GM18520 (cell line): ENCODE results near the gene ABHD11.
"Not testable (repeated sequence)": the region's sequence is repeated elsewhere in the genome, so short reads cannot be mapped to it uniquely, and the experiment has no call there.

Experiments
- ATAC-seq: cut with Tn5 transposase; IDR thresholded peaks from one replicate; pipeline ENCODE4 v1.9.1; 2021; ENCODE audit not compliant: unreplicated experiment

The ABHD11 gene

DNA sequence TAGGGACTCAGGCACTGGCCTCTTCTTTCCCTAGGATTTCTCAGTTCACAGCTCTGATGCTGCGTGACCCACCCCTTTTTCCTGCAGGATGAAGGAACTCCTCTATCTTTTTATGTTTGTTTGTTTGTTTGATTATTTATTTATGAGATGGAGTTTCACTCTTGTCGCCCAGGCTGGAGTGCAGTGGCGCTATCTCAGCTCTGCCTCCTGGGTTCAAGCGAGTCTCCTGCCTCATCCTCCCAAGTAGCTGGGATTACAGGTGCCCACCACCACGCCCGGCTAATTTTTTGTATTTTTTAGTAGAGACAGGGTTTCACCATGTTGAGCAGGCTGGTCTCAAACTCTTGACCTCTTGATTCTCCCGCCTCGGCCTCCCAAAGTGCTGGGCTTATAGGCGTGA, 18.2 kb downstream of the ABHD11 start:
- not testable (repeated sequence) for ATAC-seq

DNA sequence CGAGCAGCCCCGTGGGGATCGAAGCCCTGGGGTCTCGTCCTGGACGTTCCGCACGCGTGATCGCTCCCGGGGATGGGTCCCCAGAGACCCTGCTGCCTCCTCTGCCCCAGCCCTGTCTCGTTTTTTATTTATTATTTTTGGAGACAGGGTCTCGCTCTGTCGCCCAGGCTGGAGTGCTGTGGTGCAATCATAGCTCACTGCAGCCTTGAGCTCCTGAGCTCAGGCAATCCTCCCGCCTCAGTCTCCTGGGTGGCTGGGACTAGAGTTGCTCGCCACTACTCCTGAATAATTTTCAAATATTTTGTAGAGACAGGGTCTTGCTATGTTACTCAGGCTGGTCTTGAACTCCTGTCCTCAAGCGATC, 18.8 kb downstream of the ABHD11 start:
- ATAC-seq = no peak

DNA sequence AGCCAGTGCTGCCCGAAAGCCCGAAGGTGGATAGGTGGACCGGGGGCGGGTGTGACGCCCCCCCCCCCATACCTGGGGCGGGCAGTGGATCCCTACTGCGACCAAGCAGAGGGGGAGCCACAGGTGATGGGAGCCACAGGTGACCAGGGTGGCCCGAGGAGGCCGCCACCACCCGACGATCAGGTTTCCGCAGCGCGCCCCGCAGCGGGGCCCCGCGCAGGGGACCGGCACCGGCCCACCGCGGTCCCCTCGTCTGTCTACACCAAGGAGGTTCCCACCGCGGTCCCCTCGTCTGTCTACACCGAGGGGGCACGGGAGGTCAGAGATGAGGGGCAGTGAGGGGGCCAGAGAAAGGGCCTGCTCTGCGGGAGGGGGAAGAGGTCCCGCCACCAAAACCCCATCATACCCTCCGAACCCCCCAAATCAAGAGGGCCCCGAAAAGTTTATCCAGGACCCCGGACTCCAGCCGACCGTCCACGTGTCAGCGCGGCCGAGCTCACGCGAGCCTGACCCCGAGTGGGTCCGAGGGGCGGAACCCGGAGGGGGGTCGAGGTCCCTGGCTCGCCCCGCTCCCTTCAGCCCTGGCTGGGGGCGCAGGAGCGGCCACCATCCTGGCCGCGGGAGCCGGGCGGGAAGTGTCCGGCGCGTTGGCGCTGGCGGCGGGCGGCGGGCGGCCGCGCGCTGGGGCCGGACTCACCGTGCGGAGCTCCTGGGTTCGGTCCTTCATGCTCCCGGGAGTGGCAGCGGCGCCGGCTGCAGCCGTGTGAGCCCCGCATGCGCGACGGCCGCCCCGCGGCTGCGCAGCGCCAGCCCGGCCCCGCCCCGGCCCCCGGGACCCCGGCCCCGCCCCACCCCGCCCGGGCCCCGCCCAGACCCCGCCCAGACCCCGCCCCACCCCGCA, 19.4 kb downstream of the ABHD11 start, which contains the start of gene STX1A:
STX1A (minus strand) TSS at position 765 of the 901 bp plus-strand sequence; CDS start at position 727, 38 bp downstream.
- ATAC-seq = no peak

DNA sequence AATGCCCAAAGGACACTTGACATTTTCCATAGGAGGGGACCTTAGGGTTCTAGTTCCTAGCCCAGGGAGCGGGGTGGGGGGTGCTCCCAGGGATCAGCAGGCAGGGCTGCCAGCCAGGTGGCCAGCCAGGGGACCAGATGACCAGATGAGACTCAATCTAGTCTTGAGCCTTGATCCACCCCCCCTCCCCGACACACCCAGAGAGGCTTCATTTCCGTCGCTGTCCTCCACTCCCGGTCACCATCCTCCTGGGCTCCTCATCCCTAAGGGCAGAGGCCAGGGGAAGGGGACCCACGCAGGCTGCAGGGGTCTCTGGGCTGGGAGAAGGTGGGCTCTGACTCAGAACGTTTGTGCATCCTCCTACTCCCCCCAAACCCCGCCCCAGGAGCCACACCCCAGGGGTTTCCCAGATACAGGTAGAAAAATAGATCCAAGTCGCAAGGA, 20.1 kb downstream of the ABHD11 start:
- ATAC-seq = no peak

DNA sequence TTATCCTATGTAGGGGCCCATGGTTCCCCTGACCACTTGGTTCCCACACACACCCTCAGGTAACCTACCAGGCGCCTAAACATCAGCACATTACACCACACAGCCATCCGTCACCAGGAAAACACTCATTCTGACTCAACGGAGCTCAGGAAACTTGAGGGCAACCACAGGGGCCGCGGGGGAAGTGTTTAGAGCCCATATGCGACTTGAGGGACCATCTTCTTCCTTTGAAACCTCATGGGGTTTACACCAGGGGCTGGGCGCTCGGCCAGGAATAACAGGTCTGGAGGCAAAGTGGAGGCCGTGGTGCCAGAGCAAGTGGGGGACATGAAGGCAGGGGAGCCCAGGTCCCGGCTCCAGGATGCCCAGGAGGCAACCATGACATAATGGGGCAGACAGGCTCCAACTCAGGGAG, 20.6 kb downstream of the ABHD11 start:
- no peak for ATAC-seq

DNA sequence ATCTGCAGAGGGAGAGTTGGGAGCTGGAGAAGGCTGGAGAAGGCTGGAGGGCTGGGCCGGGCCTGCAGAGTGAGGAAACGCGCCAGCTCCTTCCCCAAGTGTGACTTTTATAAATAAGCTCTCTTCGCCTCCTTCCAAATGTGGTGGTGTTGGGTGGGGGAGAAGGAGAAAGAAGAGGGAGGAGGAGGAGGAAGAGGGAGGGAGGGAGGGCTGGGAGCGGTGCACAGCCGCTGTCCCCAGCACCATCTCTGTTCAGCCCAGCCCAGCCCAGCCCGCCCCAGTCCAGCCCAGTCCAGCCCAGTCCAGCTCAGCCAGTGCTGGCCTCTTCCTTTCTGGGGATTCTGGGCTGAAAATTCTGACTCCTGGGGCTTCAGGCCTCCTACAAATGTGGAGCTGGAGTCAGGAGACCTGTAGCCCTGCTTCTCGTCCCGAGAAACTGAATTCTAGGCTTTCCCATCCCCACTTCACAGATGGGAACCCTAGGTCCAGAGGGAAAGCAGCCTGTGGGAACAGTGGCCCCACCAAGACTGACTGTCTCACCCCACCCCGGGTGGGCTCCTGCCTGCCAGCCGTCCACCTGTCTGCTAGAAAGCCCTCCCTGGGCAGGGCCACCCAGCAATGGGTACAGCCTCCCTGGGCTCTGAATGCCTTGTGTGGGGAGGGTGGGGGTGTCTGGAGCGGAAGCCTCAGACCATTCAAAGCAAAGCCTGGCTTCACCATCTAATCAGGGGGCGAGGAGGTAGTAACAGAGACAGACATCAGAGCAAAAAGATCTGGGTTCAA, 21.4 kb downstream of the ABHD11 start:
- ATAC-seq = no peak

DNA sequence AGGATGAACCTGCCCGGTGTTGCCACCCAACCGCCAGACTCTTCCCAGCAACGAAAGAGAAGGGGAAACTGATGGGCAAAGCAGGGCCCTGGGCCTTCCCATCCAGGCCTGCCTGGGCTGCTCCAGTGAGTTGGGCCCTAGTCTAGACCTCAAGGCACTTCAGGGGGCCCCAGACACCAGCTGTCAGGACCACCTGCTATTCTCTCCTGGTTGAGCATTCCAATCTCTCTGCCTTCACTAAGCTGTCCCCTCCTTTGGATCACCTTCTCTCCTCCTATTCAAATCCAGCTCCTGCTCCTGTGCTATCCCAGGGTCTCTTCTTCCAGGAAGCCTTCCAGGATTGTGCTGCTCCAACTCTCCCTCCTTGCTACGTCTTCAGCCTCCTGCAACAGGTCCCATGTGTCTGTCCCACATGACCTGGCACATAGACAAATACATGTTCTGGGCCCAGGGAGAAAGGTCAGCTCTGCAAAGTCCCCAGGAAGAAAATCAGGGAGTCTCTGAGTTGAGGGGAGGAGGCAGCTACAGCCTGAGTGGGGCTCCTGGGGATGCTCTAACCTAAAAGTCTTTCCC, 22.2 kb downstream of the ABHD11 start:
- ATAC-seq = no peak

DNA sequence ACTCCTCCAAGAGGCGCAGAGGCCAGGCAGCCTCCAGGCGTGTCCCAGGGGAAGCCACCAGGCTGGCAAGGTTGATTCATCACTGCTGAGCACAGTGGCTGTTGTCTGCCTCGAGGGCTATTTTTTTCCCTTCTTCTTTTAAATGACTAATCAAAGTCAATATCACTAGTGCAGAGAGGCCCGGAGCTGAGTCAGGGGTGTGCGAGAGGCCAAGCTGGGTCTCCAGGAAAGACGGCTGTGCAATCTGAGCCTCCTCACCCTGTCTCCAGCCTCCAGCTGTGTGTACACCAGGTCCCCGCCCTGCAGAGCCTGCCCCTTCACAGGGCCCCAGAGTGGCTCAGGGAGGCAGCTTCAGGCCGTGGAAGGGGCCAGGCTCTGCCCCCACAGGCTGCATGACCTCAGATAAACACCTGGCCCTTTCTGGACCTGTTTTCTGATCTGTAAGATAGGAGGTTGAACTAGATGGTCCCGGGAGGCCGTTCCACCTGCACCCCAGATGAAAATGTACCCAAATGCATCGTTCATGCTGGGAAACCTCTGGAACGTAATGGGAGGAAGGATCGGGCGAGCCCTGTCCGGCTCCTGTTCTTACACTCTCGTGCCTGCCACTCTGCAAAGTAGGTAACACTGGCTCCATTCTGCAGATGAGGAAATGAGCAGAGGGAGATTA, 22.8 kb downstream of the ABHD11 start:
- no peak for ATAC-seq

DNA sequence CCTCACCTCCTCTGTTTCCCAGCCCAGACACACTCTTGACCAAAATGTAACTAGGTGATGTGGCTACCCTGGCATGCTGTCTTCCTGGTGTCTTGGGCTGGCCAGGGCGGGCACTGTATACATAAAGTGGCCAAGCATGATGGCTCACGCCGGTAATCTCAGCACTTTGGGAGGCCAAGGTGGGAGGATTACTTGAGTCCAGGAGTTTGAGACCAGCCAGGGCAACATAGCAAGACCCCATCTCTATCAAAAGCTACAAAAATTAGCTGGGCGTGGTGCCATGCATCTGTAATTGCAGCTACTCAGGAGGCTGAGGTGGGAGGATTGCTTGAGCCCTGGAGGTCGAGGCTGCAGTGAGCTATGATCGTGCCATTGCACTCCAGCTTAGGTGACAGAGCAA, 25.3 kb downstream of the ABHD11 start:
- ATAC-seq = not testable (repeated sequence)

DNA sequence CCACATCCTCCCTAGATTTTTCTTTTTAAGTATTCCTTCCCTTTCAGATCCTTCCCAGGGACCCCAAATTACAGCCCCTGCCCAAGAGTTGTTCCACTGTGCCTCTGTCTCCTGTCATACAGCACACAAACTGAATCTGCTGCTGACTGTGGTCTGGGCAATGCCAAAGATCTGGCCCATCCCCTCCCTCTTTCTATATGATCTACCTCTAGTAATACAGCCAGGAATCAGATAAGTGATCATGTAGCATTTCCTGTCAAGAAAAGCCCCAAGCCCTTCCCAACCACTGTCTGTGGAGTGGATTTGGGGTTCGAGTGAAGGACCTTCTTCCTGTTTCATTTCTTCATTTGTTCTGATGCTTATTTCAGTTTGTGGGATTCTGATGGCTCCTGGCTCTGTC, 25.8 kb downstream of the ABHD11 start:
- ATAC-seq = no peak

DNA sequence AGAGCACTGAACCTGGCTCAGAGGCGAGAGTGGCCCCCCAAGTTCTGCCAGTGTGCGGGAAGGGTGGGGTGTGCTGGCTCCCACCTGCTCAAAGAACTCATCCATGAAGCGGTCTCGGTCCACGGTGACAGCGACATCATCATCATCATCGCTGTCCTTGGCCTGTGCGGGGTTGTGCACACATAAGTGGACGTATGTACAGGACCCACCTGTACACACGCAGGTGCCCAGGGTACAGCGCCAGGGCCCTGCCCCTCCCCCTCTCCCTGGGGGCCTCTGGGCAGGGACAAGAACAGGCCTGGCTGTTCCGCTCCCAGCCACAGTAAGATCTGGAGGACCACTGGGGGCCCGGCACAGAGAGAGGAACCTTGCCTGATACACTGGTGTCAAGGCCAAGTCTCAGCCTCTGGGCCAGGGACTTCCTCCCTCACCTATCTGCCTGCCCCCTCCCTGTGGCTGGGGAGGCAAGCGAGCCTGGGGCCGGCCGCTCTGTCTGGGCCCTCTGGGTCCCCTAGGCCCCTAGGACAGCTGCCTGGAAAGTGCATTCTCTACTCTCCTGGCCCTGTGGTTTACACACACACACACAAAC, 29.5 kb downstream of the ABHD11 start:
- no peak for ATAC-seq

DNA sequence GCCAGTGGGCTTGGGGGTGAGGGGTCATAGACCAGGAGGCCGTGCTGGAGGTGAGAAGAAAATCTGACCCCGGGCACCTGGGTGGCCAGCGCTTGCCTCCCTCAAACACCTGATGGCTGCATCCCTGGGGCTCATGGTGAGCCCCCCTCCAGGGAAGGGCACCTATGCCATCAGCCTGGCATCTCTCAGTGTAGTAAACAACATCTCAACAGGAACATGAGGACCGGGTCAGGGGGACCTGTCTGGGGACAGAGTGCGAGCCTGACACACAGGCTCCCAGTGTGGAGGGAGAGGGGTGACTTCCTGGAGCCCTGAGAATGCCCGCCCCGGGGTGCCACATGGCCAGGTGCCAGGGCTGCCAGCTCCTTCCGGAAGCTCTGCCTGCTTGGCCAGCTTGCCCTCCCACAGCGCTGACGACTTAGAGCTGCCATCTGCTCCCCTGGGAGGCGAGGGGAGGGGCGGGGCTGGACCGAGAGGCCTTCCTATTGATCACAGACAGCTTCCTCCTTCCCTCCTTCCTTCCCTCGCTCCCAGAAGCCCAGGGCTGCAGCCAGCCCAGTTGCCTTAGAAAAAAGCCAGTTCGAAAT, 31.5 kb downstream of the ABHD11 start:
- ATAC-seq = no peak

DNA sequence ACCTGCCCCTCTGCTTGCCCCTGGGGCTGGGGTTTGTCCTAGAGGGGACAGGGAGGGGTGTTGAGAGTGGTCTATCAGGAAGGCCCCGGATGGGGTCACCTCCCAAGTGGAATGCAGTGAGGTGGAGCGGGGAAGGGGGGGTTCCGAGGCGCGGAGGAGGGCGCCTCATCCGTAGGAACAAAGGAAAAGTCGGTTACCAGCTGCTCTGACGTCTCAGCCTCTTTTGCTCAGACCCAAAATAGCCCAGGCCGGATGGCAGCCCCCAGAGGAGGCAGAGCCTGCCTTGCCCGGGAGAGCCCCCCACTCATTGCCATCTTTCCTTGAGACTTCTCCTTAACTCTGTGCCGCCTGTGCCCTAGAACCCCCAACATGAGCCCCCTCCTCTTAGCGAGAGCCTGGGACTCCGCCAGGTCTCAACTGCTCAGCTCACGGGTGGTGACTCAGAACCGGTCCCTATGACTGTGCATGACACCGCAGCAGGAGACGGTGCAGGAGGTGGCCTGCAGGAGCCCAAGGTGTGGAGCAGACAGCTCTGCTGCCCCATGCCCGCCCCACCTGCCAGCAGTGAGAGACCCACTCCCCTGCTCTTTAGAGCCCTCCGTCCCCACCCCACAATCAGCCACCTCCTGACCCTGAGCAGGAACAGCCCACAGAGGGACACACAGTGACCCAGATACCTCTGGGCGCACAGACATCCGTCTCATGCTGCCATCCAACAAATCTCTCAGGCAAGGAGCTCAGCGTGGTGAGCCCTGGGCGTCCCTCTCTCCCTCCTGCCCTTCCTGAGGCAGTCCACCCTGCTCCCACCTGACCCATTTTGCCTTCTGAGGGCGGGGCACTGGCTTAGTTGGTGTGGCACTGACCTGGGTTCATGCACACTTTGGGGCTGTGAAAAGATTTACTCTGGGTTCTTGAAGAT, 32.2 kb downstream of the ABHD11 start:
- no peak for ATAC-seq

DNA sequence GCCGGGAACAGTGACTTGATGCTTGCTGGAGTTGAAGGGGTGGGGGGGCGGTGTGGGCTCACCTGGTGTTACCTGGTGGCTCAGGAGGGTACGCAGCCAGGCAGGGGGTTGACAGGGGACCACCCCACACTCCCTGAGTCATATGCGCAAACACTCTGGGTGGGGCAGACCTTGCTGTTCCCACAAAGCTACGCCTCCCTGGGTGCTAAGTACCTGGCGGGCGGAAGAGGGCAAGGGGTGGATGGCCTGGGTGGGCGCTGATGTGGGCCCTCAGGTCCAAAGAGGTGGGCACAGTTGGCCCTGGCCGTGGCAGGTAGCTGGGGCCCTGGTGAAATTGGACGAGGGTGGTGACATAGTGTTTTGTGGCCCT, 33.1 kb downstream of the ABHD11 start:
- no peak for ATAC-seq

DNA sequence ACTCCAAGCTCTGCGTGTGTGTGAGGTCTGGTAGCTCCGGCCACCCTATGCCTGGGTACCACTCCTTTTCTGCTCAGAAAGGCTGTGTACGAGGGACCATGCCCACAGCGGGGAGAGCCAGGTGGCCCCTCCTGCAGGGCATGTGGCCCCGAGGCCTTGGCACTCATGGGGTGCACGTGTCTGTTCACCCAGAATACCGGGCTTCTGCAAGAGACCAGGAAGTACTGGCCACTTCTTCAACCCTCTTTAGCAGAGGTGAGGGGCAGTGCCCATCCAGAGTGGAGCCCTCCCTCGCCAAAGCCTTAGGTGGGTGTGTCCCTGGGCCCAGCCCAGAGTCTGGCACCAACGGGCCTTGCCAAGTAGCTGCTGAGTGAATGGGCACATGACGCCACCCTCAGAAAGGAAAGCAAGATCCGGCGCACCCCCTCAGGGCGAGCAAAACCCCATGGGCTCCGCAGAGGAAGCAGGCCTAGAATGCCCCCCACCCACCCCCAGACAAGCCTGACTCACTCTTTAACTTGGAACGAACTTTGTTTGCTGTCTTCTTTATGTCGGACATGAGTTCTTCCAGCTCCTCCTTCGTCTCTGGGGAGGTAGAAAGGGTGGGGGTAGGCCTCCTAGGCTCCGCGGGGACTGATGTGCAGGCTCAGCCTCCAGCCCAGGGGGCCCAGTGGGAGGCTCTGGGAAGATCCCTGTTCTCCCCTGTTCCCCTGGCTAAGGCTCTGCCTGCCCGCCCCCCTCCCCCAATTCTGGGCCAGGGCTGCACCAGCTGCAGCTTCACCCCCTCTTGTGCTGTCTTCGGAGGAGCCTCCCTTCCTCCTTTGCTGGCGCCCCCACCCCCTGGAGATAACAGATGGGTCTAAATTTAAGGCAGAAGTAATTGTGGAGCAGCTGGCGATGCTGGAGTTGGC, 33.7 kb downstream of the ABHD11 start:
- no peak for ATAC-seq

DNA sequence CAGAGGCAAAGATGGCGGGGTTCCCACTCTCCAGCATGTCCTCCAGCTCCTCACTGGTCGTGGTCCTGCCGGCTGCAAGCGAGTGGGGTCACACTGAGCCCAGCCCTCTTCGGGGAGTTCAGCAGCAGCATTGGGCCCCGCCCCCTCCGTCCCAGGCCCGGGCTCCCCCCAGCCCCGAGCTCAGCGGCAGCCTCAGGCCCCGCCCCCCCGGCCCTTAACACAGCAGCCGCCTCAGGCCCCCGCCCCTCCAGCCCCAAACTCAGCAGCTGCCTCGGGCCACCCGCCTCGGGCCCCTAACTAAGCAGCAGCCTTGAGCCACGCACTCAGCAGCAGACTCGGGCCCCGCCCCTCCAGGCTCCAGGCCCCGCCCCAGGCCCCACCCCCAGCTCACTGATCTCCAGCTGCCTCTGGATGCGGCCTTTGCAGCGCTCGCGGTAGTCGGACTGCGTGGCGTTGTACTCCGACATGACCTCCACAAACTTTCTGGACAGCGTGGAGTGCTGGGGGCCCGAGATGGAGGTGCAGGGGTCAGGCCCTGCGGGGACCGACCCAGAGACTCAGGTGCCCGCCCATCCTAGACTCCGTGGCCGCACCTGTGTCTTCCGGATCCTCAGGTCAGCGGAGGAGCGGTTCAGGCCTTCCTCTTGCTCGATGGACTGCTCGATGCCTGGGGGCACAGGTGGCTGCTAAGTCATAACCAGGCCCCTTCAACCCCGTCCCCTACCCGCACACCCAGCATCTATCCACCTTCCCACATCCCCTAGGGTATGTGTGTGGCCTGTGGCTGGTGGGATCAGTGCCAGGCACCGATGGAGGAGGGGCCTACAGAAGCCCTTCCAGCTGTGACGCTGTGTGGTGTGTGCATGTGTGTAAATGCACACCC, 34.6 kb downstream of the ABHD11 start:
- no peak for ATAC-seq

DNA sequence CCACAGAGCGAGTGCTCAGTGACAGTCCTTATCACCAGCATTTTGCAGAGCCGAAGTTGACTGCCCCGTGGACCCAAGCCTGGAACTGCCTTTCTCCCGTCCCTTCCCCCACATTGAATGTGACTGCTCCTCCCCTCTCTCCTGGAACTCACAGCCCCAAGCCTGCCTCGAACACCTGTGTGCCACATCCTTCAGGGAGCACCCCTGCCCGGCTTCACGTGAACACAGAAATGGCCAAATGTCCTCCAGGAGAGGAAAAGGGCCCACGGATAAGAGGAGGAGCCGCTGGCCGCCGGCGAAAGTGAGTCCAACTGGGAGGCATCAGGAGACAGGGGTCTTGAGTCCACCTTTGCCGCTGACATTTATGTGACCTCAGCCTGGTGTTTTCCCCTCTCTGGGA, 35.4 kb downstream of the ABHD11 start:
- ATAC-seq = no peak
